ENCODE data around the gene ATG2A.

DNA sequence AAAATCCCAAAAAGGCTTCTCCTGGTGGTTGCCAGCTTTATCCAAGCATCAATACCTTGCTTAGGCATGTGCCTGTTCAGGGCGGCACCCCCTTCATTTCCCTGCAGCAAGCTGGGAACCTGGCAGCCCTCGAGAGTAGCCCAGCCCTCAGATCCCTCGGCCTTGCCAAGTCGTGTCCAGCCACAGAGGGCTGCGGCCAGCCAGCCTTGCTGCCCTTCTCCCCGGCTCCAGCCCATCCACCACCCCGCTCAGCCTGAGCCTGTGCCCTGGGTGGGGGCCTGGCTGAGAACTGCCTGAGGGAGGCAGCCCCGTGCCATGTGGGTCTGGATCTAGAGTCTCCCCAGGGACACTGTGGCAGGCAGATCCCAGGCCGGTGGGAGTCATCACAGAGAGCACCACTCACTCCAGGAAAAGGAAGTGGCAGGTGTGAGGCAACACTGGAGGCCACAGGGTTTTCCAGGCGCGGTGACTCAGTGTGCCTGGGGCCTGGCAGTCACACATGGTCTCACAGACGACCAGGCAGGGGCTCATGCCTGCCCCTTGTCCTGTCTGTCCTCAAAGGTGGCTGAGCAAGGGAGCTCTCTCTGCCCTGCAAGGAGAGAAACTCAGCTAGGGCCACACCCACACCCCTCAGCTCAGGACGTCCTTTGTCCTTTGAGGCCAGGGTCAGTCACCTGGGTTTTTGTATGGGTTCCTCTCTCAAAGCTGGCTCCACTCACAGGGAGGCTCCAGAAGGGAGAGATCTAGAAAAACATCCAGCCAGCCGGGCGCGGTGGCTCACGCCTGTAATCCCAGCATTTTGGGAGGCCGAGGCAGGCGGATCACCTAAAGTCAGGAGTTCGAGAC, 60.4 kb downstream of the ATG2A start:
- TF ChIP-seq, protein P1, sequence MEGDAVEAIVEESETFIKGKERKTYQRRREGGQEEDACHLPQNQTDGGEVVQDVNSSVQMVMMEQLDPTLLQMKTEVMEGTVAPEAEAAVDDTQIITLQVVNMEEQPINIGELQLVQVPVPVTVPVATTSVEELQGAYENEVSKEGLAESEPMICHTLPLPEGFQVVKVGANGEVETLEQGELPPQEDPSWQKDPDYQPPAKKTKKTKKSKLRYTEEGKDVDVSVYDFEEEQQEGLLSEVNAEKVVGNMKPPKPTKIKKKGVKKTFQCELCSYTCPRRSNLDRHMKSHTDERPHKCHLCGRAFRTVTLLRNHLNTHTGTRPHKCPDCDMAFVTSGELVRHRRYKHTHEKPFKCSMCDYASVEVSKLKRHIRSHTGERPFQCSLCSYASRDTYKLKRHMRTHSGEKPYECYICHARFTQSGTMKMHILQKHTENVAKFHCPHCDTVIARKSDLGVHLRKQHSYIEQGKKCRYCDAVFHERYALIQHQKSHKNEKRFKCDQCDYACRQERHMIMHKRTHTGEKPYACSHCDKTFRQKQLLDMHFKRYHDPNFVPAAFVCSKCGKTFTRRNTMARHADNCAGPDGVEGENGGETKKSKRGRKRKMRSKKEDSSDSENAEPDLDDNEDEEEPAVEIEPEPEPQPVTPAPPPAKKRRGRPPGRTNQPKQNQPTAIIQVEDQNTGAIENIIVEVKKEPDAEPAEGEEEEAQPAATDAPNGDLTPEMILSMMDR (IDR thresholded peaks at IDR 0.05), result no peak
- no peak for TF ChIP-seq POLR2A (IDR thresholded peaks at IDR 0.05)
